B cell (primary cell): ENCODE results near the gene PFN3.

Experiments
- EZH2 ChIP-seq: IDR thresholded peaks from 2 replicates; pipeline ENCODE4 v1.6.1; 2012; ENCODE audit warnings: borderline replicate concordance, low read depth, mild to moderate bottlenecking, moderate library complexity, low read length; ENCODE audit not compliant: insufficient read depth, poor library complexity, severe bottlenecking
- TF ChIP-seq, protein P1 (sequence below): fragments of 200-600 bp; IDR thresholded peaks from one replicate; pipeline ENCODE4 v1.8.0; 2022; ENCODE audit warnings: antibody characterized with exemption, mild to moderate bottlenecking

DNA sequence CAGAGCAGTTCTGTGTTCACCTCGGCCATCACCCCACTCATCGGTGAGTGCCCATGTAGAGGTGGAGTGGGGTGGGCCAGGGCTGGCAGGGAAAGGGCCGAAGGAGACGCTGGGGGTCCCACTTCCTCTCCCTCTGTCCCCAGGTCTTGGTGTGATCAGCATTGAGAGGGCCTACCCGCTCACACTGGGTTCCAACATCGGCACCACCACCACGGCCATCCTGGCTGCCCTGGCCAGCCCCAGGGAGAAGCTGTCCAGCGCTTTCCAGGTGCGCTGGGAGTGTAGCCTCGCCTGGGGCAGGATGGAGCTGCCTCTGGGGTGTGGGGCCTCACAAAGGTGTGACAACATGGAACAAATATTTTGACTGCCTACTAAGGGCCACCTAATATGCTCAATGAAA is 3.7 kb downstream of the PFN3 start:
- TF ChIP-seq, protein P1, sequence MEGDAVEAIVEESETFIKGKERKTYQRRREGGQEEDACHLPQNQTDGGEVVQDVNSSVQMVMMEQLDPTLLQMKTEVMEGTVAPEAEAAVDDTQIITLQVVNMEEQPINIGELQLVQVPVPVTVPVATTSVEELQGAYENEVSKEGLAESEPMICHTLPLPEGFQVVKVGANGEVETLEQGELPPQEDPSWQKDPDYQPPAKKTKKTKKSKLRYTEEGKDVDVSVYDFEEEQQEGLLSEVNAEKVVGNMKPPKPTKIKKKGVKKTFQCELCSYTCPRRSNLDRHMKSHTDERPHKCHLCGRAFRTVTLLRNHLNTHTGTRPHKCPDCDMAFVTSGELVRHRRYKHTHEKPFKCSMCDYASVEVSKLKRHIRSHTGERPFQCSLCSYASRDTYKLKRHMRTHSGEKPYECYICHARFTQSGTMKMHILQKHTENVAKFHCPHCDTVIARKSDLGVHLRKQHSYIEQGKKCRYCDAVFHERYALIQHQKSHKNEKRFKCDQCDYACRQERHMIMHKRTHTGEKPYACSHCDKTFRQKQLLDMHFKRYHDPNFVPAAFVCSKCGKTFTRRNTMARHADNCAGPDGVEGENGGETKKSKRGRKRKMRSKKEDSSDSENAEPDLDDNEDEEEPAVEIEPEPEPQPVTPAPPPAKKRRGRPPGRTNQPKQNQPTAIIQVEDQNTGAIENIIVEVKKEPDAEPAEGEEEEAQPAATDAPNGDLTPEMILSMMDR = no peak
- TF ChIP-seq EZH2 = no peak
